Vagina (tissue), 2 donors: ENCODE measurements around the gene BBS7.

Experiments
- CTCF ChIP-seq, 3 experiments: fragments of 450-650 bp in 2 of 3; fragments of 200-600 bp in 1 of 3; sonication (generic) in 1 of 3; IDR thresholded peaks; one replicate each; pipeline ENCODE4 v1.5.1; 2017 to 2019; ENCODE audit warnings: antibody characterized with exemption in 3 of 3, mild to moderate bottlenecking in 2 of 3, moderate library complexity in 2 of 3
- POLR2A ChIP-seq, 2 donors: fragments of 450-650 bp; IDR thresholded peaks; one replicate each; pipeline ENCODE4 v1.6.1; 2017; ENCODE audit warnings: antibody characterized with exemption in 2 of 2, mild to moderate bottlenecking in 2 of 2, moderate library complexity in 2 of 2

- no peak for TF ChIP-seq POLR2A (IDR thresholded peaks at IDR 0.05)
- TF ChIP-seq CTCF (IDR thresholded peaks at IDR 0.05): no peak
Observed at GRCh38 chr4:121814756-121815155, 55.5 kb downstream of the BBS7 start.
